Cardiac fibroblast (primary cell): ENCODE measurements around the gene PGLYRP4.

ENCODE experiments used
- DNase-seq, 2 donors: peaks; one replicate each; pipeline versions ENCODE4 v3.0.0 to v3.0.0-alpha.2; 2010; ENCODE audit warnings: low read depth in 2 of 2
- H3K4me3 ChIP-seq, 2 donors: replicated peaks in 1 of 2; 1 replicate in 1 of 2; 2 replicates in 1 of 2; pipeline ENCODE4 v1.5.1; 2011; ENCODE audit warnings: low read depth in 2 of 2, low read length in 2 of 2, mild to moderate bottlenecking in 2 of 2, moderate library complexity in 1 of 2
- CTCF ChIP-seq: IDR thresholded peaks from one replicate; pipeline ENCODE4 v1.5.1; 2011; ENCODE audit warnings: low read depth, mild to moderate bottlenecking, low read length, inconsistent platforms

PGLYRP4 gene

GRCh38 chr1:153344718-153345025 lies 4.0 kb downstream of the PGLYRP4 start:
- TF ChIP-seq CTCF = no peak
- no peak overlapping the region for H3K4me3 ChIP-seq
- DNase-seq = no peak

GRCh38 chr1:153343811-153344717 lies 4.6 kb downstream of the PGLYRP4 start:
- DNase-seq = no peak
- no peak overlapping the region for H3K4me3 ChIP-seq
- no peak for TF ChIP-seq CTCF

DNA sequence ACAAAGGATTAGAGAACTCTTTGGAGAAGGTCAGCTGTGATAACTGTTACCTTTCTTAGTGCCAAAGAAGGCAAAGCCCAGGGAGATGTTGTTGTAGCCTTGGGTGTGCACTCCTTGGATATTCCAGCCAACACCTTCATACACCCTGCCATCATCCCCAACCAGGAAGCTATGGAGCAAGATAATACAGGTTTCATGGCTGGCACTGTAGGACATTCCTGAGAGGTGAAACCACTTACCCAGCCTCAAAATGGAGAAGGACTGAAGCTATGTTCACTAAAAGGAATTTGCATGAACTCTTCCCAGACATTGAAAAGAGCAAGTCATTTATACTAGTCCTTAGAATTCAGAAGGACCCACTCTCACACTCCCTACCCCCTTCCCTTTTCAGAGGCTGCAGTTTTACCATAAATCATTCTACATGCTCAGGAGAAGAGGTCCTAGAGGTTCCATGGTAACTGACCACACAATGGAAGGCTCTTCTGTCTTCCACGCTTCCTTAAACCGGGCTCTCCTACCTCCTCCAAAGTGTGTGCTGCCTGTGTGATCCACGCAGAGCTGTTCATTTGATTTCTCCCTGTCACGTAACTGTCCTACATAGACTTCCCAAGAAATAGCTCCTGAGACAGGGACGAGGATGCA lies 5.5 kb downstream of the PGLYRP4 start:
- no peak for DNase-seq
- no peak for TF ChIP-seq CTCF
- H3K4me3 ChIP-seq = no peak overlapping the region

DNA sequence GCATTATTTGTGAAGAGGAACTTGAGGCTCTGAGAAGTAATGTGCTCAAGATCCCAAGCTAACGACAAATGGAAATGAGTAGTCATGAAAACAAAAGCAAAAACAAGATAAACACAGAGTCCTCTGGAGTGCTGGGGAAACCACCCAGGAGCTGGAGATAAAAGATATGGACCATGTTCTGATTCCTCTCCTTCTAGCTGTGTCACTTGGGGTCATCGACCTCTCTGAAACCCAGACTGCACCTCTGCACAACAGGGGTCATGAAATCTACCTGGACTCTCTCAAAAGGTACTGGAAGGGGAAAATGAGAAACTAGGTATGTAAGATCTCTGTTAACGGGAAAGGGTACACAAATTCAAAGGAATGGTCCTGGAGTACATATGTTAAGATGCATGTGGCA lies 6.5 kb downstream of the PGLYRP4 start:
- no peak for TF ChIP-seq CTCF
- DNase-seq = no peak
- no peak overlapping the region for H3K4me3 ChIP-seq

GRCh38 chr1:153341431-153341934 lies 7.2 kb downstream of the PGLYRP4 start:
- DNase-seq = no peak
- TF ChIP-seq CTCF = no peak
- H3K4me3 ChIP-seq = no peak overlapping the region

GRCh38 chr1:153340356-153340755 lies 8.3 kb downstream of the PGLYRP4 start:
- H3K4me3 ChIP-seq = no peak overlapping the region
- no peak for DNase-seq
- no peak for TF ChIP-seq CTCF
